ENCODE results near the gene CTXN3.

CTXN3 gene

GRCh38 chr5:127700237-127700766, 51.4 kb downstream of the CTXN3 start:
- FAIRE-seq = no peak

GRCh38 chr5:127702434-127702833, 53.6 kb downstream of the CTXN3 start:
- no peak for FAIRE-seq

GRCh38 chr5:127702926-127703561, 54.2 kb downstream of the CTXN3 start, which contains the start of gene CCDC192:
TSS of gene CCDC192 (plus strand) at chr5:127703391. CDS start at chr5:127703446, 55 bp downstream.
- no peak for FAIRE-seq

GRCh38 chr5:127705120-127705892, 56.4 kb downstream of the CTXN3 start:
- FAIRE-seq = no peak

GRCh38 chr5:127706691-127707090, 57.8 kb downstream of the CTXN3 start:
- FAIRE-seq = no peak

- no peak for FAIRE-seq
Measured at GRCh38 chr5:127707209-127707608, 58.3 kb downstream of the CTXN3 start.
